ENCODE measurements around the gene WASHC4. TPM values are rescaled to one million over a fixed set of nuclear protein-coding genes. Genes with fewer than 3 reads are reported as not detected.

Gene WASHC4
- total and polyA plus RNA-seq, 8 donors = 8.9 to 33.0 (median 17.7) TPM

DNA sequence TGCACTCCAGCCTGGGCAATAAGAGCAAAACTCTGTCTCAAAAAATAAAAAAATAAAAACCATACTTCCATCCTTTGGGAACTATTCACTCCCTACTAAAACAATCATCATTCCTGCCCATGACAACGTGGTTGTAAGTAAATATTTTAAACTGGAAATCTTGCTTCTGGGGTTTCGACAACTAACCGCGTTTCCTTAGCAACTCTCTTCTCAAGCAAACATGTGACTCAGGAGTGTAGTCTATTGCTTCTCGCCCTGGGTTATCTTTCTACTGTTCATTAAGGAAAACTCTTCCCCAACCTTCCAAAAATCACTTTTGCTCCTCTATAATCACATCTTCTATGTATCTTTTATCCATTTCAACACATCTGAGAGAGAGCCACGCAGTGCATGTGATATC lies 106.6 kb downstream of the WASHC4 start:
- peaks cover 0 to 31% (median 0%) of the 10 kb centered on the region in 3 donors for H3K36me3 ChIP-seq
- ATAC-seq (peak in 2 of 4 donors; percentile 8 to 28), FAIRE-seq (no peak), DNase-seq (no peak)
- TF ChIP-seq, protein P1, sequence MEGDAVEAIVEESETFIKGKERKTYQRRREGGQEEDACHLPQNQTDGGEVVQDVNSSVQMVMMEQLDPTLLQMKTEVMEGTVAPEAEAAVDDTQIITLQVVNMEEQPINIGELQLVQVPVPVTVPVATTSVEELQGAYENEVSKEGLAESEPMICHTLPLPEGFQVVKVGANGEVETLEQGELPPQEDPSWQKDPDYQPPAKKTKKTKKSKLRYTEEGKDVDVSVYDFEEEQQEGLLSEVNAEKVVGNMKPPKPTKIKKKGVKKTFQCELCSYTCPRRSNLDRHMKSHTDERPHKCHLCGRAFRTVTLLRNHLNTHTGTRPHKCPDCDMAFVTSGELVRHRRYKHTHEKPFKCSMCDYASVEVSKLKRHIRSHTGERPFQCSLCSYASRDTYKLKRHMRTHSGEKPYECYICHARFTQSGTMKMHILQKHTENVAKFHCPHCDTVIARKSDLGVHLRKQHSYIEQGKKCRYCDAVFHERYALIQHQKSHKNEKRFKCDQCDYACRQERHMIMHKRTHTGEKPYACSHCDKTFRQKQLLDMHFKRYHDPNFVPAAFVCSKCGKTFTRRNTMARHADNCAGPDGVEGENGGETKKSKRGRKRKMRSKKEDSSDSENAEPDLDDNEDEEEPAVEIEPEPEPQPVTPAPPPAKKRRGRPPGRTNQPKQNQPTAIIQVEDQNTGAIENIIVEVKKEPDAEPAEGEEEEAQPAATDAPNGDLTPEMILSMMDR (IDR thresholded peaks at IDR 0.05) = no peak
- H3K9me3 ChIP-seq = no peaks in the 10 kb centered on the region
- peak overlapping the region in 2 of 4 donors; percentile 44 to 50 for H3K27ac ChIP-seq
- intact Hi-C loops (cut with DNase I) = no loop called here
- 86 to 88% methylated on average over 6 of the region's 6 CpGs for WGBS, 2 donors
- peaks cover 0 to 15% (median 0%) of the 10 kb centered on the region in 3 donors for H3K4me1 ChIP-seq
- no peaks in the 10 kb centered on the region for H3K27me3 ChIP-seq
- no peak overlapping the region for H3K4me3 ChIP-seq

DNA sequence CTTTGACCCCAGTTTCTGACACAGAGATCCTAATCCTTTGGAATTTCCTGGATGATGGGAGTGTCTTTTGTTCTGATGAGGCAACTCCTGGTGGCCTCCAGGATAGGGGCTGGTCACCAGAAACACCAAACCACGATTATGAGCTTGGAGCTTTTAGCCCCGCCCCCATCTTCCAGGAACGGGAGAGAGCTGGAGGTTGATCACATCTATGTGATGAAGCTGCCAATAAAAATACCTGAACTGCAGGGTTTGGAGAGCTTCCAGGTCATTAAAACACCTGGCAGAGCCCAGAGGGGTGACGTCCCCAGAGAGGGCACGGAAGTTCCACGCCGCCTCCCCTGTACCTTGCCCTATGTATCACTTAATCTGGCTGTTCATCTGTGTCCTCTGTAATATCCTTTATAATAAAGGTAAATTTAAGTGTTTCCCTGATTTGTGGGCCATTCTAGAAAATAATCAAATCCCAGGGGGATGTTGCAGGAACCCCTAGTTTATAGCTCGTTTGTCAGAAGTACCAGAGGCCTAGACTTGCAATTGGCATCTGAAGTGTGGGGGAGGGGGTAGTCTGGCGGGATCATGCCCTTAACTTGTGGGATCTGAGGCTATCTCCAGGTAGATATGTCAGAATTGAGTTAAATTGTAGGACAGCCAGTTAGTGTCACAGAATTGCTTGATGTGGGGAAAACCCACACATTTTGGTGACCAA lies 107.3 kb downstream of the WASHC4 start:
- Histone ChIP-seq H3K36me3 (peaks cover 0 to 24% (median 0%) of the 10 kb centered on the region in 3 donors), H3K27ac (peak overlapping the region in 2 of 4 donors; percentile 44 to 50), H3K27me3 (no peaks in the 10 kb centered on the region), H3K4me3 (no peak overlapping the region), H3K4me1 (peaks cover 0 to 15% (median 0%) of the 10 kb centered on the region in 3 donors), H3K9me3 (no peaks in the 10 kb centered on the region)
- no peak for FAIRE-seq
- intact Hi-C loops (cut with DNase I) = no loop called here
- TF ChIP-seq, protein P1 (IDR thresholded peaks at IDR 0.05) = no peak
- ATAC-seq = peak; percentile 72 to 85 (median 76)
- peak in 3 of 6 donors; percentile 58 to 69 (median 60) for DNase-seq
- 39 to 41% methylated on average over 9 of the region's 9 CpGs for WGBS, 2 donors

DNA sequence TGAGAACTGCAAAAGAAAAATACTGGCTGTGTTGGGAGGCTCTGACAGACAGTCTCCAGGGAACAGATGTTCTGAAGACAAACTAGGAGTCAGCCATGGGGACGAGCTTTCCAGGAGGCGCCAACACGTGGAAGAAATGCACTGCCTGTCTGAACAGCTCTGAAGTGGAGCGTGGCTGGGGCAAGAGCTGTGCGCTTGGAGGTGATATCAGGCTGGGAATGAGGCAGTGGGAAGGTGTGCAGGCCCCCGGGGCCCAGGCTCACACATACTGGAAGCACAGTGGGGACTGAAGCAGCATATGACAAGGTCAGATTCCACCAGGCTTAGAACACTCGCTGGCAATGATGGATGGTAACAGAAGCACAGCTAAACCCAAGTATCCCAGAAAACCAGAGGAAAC lies 110.9 kb downstream of the WASHC4 start:
- FAIRE-seq = no peak
- Histone ChIP-seq H3K27me3 (no peaks in the 10 kb centered on the region), H3K4me3 (no peak overlapping the region), H3K4me1 (peaks cover 0 to 18% (median 0%) of the 10 kb centered on the region in 3 donors), H3K9me3 (no peaks in the 10 kb centered on the region), H3K27ac (no peak overlapping the region), H3K36me3 (peaks cover 0 to 13% (median 0%) of the 10 kb centered on the region in 3 donors)
- intact Hi-C loops (cut with DNase I) = no loop called here
- ATAC-seq = no peak
- DNase-seq = no peak
- TF ChIP-seq, protein P1 (IDR thresholded peaks at IDR 0.05) = no peak
- WGBS, 2 donors = 75 to 80% methylated on average over 7 of the region's 7 CpGs

Other genes starting within 250 kb of the WASHC4 start
- 10 to 100 TPM; 25.1 to 41.9 (median 32.3) TPM for gene SLC41A2, start 149.4 kb upstream of the WASHC4 start, total RNA-seq
- gene SLC41A2, start 149.4 kb upstream of the WASHC4 start, polyA plus RNA-seq = 1 to 10 TPM; 6.3 to 6.9 TPM
- 10 to 100 TPM; 12.9 to 21.5 (median 15.1) TPM for gene NOPCHAP1, start 121.4 kb upstream of the WASHC4 start, total RNA-seq
- gene NOPCHAP1, start 121.4 kb upstream of the WASHC4 start, polyA plus RNA-seq = 1 to 10 TPM; 7.2 to 7.6 TPM
- gene ALDH1L2, start 23.3 kb upstream of the WASHC4 start, total RNA-seq = 10 to 100 TPM; 32.2 to 90.9 (median 34.7) TPM
- 1 to 10 TPM; 6.0 TPM for gene ALDH1L2, start 23.3 kb upstream of the WASHC4 start, polyA plus RNA-seq
- gene APPL2, start 128.4 kb downstream of the WASHC4 start, total RNA-seq = 10 to 100 TPM; 14.6 to 26.9 (median 19.0) TPM
- gene APPL2, start 128.4 kb downstream of the WASHC4 start, polyA plus RNA-seq = 10 to 100 TPM in 1 of 2 donors, 1 to 10 TPM in 1; 9.7 to 33.4 TPM
- gene C12orf75, start 223.0 kb downstream of the WASHC4 start, total RNA-seq = 10 to 100 TPM; 20.2 to 68.1 (median 37.4) TPM
- gene C12orf75, start 223.0 kb downstream of the WASHC4 start, polyA plus RNA-seq = 100 to 1,000 TPM in 1 of 2 donors, 10 to 100 TPM in 1; 48.5 to 104 TPM